Embryonic facial prominence (tissue), 1 donor: ENCODE results near the gene CRABP2.

Source experiments
- DNase-seq: peaks from one replicate; pipeline ENCODE4 v3.0.0-alpha.2; 2016; ENCODE audit errors: extremely low spot score

Gene CRABP2

DNA sequence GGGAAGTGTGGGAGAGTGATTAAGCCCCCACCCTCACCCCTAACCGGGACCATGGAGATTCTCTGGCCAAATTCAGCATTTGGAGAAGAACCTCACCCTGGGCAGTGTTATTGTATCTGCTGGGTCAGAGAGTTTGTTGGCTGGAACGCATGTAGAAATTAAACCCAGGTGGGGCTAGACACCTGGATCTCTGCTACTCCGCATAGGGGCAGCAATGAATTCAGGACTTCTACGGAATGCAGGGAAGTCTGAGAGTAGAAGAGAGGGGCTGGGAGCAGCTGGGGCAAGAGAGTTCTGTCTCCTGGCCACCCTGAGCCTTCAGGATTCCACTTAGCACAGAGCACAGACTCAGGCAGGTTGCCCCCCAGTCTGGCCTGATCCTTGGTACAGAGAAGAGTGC is 3.6 kb upstream of the CRABP2 start:
- DNase-seq: no peak

DNA sequence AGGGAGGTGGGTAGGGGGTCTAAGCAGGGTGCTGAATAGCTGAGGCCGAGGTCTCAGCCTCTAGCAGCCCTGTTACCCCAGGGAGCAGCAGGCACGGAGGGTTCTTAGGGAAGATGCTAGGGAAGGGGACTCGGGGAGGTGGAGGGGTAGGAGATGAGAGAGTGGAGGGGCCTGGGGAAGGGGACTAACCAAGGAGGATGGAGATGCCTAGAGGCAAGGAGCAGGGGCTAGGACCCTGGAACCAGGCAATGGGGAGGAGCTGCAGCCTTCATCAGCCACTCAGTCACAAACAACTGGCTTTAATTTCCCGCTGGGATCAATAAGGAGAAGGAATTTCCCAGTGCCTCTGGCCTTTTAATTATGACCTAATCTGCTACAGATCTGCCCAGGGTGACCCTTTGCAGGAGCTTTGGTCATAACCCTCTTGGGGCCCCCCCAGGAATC is 2.9 kb upstream of the CRABP2 start:
- no peak for DNase-seq

DNA sequence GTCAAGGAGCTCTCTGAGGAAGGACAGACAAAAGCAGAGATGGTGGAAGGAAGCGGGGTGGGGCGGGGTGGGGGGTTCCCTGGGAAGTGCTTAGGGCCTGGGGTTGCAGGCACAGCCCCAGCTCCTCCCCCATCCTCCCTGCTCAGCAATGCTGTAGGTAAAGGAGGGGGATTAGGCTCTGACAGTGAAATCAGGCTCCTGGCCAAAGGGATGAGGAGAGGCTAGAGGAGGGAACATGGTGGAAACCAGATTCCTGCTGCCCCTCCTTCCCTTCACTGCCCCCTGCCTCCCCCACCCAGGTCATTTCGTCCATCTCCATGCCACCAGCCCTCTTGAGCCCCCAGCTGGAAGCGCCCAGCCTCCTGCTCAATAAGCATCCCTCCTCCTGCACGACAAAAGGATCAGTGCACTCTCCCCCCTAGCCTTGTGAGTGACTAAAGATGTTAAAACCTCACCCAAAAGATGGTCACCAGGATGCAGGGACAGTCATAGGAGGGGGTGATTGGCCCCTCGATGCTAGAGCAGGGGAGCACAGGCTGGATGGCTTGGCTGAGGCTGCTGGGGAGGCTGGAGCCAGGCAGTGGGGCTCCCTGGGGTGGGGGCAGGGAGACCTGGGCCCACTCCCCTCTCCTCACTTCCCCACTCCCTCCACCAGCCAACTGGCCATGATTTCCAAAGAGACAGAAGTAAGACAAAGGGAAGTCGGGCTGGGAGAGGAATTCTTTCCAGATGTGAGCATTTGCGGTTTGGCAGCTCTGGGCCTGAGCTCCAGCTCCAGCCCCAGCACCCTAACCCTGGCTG is 2.2 kb upstream of the CRABP2 start:
- DNase-seq: no peak

DNA sequence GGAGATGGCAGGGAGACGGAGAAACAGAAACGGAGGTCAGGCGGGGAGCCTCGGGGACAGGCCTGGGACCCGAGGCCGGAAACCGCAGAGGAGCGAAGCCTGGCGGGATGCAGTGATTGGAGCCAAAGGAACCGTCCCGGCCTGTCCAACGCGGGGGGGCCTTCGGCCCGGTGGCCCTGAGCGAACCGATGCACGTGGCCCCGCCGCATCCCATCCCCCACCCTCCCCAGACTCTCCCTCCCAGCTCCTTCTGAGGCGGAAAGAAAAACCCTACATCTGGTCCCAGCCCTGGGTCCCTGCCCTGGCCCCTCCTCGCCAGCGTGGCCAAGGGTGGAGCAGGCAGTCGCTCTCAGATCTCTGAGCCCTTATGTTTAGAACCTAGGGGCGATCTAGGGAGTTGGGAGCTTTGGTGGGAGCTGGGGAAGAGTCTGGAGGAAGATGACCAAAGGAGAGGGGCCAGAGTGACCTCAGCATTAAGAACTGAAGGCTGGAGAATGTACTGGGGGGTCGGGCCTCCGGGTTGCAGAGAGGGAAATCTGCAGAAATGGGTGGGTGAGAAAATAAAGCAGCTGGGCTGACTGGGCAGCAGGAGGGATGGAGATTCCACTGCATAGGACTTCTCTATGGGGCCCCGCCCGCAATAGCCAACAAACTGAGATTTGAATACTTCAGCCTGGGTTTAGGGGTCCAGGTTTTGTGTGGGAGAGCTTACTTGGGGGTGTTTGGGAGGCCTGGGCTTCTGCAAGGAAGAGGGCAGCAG is 1.5 kb upstream of the CRABP2 start:
- no peak for DNase-seq

DNA sequence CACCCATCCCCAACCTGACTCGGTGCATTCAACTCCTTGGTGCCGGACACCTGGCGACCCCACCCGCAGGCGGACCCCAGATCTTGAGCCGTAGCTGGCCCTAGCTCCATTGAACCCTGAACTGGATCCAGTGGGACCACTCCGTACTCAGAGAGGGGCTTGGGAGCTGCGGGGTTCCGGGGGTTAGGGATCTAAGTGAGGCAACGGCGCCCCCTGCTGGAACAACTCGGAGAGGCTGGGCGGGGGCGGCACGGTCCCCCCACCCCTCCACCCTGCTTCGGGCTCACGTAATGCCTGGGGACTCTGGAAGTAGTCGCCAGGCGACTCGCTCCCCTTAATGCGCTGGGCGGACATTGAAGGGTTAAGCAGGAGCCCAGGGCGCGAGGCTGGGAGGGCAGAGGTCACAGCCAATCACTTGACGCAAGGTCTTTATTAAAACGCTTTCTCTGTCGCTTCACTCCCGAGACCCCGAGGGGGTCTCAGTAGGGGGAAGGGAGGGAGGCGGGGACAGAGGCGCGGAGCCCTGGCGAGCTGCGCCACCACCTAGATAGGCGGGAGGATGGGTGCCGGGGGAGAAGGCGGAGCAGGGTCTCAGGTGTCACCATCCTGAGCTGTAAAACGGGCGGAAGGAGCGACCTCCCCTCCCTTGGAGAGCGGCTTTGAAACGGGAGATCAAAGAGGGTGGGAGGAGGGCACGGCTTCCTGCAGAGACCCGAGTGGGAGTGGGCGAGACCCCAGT is 704 bp upstream of the CRABP2 start:
- peak; percentile 81 for DNase-seq

DNA sequence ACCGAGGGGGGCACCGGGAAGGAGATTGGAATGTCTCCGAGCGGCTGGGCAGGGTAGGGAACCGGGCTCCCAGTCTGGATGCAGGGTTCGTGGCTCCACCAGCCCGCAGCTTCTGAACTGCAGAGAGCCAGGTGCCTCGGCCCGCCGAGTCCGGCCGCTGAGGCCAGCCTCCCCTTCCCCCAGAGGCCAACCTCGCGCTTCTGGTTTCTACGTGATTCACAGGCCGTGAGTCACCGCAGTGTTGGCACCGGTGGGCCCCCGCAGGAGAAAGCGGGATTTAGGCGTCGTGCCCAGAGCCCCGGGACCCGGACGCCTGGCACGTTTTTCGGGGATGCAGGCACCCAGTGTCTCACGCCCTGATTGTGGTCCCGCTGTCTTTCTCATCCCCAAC is 458 bp downstream of the CRABP2 start:
- DNase-seq: no peak

DNA sequence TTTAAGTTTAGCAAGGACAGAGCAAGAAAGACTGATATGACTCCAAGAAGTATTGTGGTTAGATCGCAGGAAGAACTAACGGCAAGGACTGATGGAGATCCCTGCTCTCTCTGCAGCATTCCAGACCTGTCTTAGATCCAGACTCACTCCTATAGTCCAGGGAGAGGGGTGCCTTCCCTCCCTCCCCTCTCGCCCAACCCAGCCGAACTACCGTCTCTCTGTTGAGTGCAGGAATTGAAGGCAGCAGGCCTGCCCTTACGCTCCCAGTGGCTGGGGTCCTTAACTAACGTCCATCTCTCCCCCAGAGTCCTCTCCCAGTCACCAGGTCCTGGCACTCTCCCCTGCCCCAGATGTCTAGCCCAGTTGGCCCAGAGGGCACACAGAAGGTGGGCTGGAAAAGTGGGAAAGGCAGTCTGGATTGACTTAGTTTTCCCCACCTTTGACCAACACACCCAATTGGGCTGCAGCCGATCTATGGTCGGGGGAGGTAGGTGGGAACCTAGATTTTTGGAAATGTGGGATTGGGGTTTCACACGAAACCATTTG is 1.1 kb downstream of the CRABP2 start:
- DNase-seq: no peak

DNA sequence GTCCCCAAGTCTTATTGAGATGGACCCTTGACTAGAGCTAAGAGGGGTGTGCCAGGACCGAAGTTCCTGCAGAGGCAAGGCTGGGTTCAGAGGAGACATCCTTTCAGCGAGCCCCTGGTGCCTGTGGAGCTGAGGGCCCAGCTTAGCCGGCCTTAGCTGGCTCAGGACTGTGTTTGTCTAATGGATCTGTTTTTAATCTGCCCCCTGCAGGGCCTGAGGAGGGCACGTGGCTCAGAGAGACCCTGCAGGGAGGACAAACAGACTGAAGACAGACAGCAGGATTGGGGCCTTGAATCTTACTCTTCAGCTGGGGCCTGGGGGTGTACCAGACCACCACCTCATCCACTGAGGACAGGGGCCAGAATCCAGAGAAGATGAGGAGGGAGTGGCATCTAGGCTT is 1.6 kb downstream of the CRABP2 start:
- DNase-seq: no peak

DNA sequence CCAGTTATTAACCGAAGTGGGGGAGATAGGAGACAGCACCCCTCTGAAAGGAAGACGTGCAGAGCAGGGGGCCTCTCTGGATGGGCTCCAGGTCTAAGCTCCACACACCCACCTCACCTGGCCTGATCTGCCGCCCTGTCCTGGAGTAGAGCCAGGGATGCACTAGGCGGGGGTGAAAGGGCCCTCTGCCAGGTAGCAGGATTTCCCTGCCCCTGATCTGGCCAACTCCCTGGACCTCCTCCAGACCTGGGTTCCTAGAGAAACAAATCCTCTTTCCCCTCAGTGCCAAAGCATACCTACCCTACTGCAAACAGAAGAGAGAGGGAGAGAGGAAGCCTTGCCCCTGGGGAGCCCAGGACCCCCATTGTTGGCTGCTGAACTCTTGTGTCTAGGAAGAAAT is 2.0 kb downstream of the CRABP2 start:
- DNase-seq: no peak

DNA sequence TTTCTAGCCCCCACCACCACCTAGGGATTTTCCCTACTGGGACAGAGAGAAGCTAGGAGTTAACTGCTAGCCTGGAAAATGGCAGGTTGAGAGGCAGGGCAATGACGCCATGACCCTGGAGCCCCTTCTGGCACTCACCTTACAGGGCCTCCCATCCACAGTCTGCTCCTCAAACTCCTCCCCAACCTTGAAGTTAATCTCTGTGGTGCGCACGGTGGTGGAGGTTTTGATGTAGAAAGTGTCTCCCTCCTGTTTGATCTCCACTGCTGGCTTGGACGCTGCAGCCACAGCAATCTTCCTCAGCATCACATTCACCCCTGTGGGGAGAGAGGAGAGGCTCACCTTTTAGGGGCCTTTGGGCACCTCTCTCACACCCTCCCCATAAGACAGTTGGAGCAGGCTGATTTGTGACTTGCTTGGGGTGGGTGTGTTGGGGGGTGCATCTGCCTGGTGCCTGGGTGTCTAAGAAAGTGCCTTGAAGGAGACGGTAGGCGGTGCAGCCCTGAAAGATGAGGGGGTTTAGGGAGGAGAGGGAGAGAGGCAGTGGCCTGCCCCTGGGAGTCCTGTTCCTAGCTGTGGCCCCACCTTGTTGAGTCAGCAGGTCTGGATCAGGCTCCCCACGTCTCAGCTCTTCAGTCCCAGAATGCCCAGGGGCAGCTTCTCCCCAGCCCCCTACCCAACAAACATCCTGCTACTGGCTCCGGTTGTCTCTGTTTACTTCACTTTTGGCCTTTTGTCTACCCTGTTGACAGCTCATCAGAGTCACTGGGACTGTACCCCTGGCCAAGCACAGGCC is 4.4 kb downstream of the CRABP2 start:
- no peak for DNase-seq

DNA sequence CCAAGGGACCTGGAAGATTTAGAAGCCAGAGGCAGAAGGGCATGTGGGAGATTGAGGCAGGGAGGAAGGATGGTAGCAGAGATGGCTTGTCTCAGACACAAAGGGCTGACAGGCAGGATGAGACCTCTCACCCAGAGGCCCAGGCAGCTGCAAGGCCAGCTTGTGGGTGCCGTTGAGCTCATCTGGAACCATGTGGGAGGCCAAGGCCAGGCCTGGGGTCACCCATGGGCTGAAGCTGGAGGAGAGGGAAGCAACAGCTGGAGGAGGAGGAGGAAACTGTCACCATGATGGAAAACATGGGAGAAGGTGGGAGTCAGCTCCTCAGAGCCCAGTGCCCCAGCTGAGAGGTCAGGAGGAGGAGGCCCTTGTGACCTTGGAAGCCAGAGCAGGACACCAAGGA is 6.4 kb downstream of the CRABP2 start:
- no peak for DNase-seq

DNA sequence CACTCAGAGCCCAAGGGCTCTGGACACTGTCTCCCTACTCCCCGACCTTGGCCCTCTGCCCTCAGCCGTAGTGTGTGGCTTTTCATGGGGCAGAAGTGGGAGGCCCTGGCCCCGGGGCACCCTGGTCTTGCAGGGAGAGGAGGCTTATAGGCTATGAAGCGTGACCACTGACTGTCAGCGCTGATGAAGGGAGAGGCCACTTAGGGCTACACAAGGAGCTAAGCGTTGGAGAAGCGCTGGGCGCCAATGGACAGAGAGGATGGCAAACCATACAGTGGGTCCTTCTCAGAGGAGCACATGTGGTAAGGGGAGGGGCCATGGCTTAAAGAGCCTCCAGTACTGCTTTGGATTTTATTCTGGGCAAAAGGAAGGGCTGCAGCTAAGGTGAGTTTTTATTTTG is 7.9 kb downstream of the CRABP2 start:
- no peak for DNase-seq

DNA sequence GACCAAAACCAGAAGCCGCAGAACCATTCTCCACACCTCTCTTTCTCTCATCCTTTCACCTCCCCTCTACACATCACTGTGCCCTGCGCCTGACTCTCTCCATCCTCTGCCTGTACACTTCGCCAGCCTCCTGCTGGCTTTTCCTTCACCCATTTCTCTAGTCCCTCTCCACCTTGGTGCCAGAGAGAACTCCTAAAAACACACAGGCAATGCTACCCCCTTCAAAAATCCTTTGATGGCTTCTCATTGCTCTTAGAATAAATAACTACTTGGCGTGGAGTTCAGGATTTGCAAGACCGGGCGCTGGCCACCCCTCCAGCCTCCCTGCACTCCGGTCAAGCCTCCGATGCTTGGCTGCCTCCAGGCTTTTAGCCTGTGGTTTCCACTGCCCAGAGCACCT is 8.6 kb downstream of the CRABP2 start:
- no peak for DNase-seq

DNA sequence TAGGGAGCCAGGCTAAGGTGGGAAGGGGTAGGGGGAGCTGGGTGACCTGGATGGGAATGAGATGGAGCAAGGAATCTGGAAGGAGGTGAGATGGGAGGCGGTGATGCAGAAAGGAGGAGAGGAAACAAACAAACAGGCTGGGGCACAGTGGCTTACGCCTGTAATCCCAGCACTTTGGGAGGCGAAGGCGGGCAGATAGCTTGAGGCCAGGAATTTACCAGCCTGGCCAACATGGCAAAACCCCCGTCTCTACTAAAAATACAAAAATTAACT is 10.8 kb downstream of the CRABP2 start:
- no peak for DNase-seq

DNA sequence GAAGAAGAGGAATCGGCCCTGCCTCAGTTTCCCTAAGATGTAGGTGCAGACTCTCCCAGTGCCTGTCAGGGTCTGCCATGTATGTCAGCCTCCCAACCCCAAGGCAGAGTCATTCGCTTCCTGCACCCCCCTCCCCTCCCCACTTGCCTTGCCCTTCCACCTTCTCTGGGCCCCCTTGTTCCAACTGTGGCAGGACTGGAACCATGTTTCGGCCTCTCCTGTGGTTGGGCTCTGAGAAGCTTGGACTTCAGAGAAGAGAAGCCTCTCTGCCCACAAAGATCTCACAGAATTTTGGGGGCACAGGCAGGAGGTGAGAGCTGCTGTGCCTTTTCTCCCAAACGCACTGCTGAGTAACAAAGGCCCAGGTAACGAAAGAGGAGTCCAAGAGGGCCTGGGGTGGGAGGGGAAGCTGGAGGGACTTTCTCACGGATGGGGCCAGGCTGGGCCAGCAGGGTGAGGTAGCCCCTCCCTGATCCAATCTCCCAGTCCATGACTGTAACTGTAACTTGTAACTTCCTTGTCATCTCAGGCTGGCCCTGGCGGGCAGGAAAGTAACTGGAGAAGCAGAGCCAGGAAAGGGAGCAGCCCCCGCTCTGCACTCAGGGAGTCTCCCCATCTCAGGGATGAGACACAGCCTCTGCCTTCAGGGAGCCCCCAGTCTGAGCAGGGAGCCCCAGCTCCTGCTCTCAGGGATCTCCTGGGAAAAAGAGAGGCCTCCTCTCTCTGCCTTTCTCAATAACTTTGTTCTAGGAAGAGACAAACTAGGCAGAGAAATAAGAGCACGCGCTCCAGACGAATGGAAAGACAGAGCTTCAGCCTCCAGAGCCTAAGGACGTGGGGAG is 11.3 kb downstream of the CRABP2 start:
- DNase-seq: no peak

DNA sequence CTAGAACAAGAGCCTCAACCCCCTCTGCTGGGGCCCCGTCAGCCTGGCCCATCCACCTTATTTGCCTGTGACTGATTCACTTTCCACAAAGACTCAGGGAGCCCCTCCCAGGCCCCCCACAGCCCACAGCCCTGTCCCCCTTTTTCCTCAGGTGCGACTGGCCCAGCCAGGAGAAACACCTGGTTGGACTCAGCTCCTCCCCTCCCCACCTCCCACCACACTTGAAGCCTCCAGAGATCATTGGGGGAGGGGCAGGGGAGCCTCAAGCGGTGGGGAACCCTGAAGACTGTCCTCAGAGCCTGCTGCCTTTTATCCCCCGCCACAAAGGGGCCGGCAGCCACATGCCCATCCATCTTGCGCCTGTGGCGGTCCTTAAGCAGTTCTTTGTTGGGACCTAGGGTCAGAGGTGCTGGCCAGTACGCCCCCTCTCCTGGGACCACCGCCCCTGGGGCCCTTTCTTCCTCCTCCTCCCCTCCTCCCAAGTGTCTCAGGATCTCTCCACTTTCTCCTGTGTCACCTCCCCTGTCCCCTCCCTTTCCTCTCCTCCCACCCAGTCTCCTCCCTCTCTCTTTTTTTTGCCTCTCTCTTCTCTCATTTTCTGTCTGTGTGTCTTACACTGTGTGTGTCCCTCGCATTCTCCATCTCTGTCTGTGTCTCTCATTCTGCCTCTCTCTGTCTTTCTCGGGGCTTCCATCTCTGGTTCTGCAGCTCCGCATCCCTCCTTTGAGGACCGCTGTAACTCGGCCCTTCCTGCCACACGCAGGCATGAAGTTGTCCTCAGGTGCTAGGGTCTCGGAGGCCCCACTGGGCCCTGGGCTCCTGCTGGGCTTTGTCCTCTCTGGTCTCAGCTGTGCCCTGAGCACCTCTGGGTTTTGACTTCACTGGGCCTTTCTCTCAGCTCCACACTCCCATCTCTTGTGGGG is 12.2 kb downstream of the CRABP2 start:
- no peak for DNase-seq

DNA sequence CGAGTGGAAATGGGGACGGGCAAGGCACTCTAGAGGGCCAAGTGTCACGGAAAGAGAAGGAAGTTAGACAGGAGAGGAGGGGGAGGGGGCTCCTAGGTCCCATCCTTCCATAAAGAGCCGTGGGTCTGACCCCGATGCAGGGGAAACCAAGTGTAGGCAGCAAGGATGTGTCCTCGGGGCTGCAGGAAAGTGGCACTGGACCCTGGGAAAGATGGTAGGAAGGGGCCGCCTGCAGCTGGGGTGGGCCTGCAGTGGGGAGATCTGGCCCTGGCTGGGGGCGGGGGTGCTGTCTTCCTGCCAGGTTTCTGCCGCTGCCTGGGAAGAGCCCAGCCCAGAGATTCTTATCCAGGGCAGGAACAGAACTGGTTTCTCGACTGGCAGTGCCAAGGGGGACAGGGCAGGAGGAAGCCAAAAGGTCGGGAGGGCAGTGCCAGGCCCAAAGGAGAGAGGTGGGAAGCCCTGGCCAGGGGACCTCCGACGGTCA is 12.9 kb downstream of the CRABP2 start:
- DNase-seq: no peak

DNA sequence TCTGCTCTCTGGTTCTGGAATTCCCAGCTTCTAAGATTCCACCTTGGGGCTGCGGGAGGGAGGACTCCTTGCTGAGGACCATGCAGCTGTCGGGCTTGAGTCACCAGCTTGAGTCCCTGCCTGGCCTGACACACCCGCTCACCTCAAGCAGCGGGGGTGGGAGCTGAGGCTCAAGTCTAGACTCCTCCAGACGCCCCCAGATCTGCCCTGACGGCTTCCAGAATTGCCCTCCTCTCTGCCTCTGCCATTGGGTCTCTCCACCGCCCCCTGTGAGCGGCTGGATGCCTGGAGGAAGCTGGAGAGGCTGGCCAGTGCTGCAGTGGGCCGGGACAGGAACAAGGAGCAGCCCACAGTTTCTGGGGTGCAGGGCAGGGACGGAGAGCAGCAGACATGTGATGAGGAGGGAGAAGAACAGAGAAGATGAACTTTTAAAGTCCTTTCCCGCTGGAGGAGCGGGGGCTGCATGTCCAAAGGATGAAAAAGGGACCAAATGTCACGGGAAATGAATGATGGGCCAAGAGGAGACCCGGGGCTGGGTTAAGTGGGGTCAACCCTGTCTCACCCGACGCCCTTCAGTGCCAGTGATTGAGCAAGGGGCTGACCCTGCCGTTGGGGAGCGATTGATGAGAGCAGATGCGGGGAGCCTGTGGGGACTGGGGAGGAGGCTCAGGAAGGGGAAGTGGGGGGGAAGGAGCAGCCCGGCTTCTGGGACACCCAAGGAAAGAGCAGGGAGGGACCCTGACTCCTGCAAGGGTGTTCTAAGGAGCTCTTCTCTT is 13.5 kb downstream of the CRABP2 start:
- no peak for DNase-seq

DNA sequence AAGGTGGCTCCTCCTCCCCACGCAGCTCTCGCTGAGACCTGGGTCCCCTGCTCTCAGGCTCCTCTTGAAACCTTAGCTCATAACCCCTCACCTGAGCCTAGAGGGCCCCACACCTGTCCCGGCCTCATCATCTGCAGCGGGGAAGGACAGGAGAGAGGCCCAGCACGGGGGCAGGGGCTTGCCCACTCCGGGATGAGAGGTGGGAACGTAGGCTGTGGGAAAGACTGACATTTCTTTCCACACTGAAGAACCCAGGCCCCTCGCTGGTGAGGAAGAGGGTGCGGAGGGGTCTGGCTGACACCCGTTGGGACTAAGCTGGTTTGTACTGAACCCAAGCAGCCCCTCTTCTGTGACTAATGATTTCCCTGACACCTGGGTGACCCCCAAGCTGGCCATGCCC is 14.2 kb downstream of the CRABP2 start:
- no peak for DNase-seq
